ENCODE results near the gene DMKN.

Gene DMKN

DNA sequence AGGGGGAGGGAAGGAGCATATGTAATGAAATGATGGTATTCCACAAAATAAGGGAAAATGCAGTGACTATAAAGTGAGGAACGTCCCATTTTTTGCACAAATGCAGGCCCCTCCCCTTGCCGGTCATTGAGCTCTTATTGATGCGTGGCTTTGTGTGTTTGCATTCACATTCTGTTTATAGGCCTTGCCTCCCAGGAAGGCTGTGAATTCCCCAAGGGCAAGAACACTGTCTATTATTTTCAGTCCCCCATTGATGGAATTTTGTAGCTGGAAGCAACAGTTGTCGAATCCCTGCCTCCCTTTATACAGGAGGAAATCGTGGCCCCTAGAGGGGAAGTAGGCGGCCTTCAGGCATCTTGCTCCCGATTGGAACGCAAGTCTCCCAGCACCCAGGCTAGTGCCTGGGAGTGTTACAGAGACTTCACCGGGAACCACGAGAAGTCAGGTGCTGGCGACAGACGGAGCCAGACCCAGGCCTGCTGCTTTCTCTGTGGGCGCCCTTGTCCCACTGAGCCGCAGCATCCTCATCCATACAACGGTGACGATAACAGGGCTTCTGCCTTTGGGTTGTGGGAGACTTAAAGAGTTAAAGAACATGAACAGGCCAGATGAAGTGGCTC, 7.8 kb upstream of the DMKN start:
- H3K4me3 ChIP-seq (ENCODE audit: low read depth, low read length), result no peak overlapping the region
- TF ChIP-seq CTCF (IDR thresholded peaks at IDR 0.05; ENCODE audit: low read depth, low read length, missing control alignments), result no peak
- no peak for DNase-seq (ENCODE audit: low read depth)

GRCh38 chr19:35519291-35519690, 5.8 kb upstream of the DMKN start:
- no peak overlapping the region for H3K4me3 ChIP-seq (ENCODE audit: low read depth, low read length)
- no peak for TF ChIP-seq CTCF (IDR thresholded peaks at IDR 0.05; ENCODE audit: low read depth, low read length, missing control alignments)
- DNase-seq (ENCODE audit: low read depth), result no peak

- TF ChIP-seq CTCF (IDR thresholded peaks at IDR 0.05; ENCODE audit: low read depth, low read length, missing control alignments), result no peak
- H3K4me3 ChIP-seq (ENCODE audit: low read depth, low read length), result no peak overlapping the region
- DNase-seq (ENCODE audit: low read depth), result no peak
Measured at GRCh38 chr19:35518313-35518712, 4.9 kb upstream of the DMKN start.

- no peak for DNase-seq (ENCODE audit: low read depth)
- no peak overlapping the region for H3K4me3 ChIP-seq (ENCODE audit: low read depth, low read length)
- no peak for TF ChIP-seq CTCF (IDR thresholded peaks at IDR 0.05; ENCODE audit: low read depth, low read length, missing control alignments)
Measured at GRCh38 chr19:35517342-35517741, 3.9 kb upstream of the DMKN start.

GRCh38 chr19:35516310-35516709, 2.9 kb upstream of the DMKN start:
- no peak for TF ChIP-seq CTCF (IDR thresholded peaks at IDR 0.05; ENCODE audit: low read depth, low read length, missing control alignments)
- no peak overlapping the region for H3K4me3 ChIP-seq (ENCODE audit: low read depth, low read length)
- DNase-seq (ENCODE audit: low read depth), result no peak

GRCh38 chr19:35514282-35514809, 897 bp upstream of the DMKN start:
- no peak for DNase-seq (ENCODE audit: low read depth)
- TF ChIP-seq CTCF (IDR thresholded peaks at IDR 0.05; ENCODE audit: low read depth, low read length, missing control alignments), result no peak
- no peak overlapping the region for H3K4me3 ChIP-seq (ENCODE audit: low read depth, low read length)

Data from GM12864 (cell line).